HepG2 (cell line): ENCODE measurements around the gene TSHZ2.

Experiments
- CTCF ChIP-seq: sonication (generic); formaldehyde crosslinking; IDR thresholded peaks from 2 replicates; pipeline ENCODE4 v1.5.0; 2020; ENCODE audit warnings: mild to moderate bottlenecking, missing genetic modification reagents, moderate library complexity
- GATAD2A ChIP-seq: IDR thresholded peaks from 2 replicates; pipeline ENCODE4 v1.6.1; 2016
- POLR2A ChIP-seq, 2 experiments: IDR thresholded peaks; 2 replicates each; pipeline ENCODE4 v1.6.1; 2011; ENCODE audit warnings: low read depth in 2 of 2, low read length in 2 of 2, mild to moderate bottlenecking in 1 of 2, moderate library complexity in 1 of 2; ENCODE audit not compliant: insufficient read depth in 1 of 2
- POLR2AphosphoS5 ChIP-seq: IDR thresholded peaks from 2 replicates; pipeline ENCODE4 v1.6.1; 2012; ENCODE audit warnings: low read depth, low read length
- TCF7L2 ChIP-seq: IDR thresholded peaks from 2 replicates; pipeline ENCODE4 v1.6.1; 2011; ENCODE audit warnings: mild to moderate bottlenecking, low read depth, low read length, moderate library complexity
- ZBTB10 ChIP-seq: sonication (generic); formaldehyde crosslinking; IDR thresholded peaks from 2 replicates; pipeline ENCODE4 v1.4.0; 2020; ENCODE audit warnings: missing genetic modification reagents, borderline replicate concordance
- ZFP1 ChIP-seq: IDR thresholded peaks from 2 replicates; pipeline ENCODE4 v1.6.1; 2016
- ZZZ3 ChIP-seq: sonication (generic); formaldehyde crosslinking; IDR thresholded peaks from 2 replicates; pipeline ENCODE4 v1.4.0; 2020; ENCODE audit warnings: missing genetic modification reagents, mild to moderate bottlenecking, borderline replicate concordance

DNA sequence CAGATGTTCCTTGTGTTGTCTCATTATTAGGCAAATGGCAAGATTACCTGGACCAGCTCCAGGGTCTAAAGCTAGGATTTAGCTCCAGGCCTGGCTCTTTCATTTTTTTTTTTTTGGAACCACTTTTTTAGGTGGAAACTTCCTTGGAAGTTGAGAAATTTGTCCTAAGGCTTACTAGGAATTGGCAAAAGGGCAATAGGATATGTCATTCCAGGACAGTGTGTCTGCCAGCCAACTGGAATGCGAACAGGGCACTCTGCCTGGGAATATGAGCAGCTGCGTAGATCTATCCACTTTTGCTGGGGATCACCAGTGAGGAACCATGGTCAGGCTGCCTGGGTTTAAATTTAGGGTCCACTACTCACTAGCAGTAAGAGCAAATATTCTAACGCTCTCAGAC is 304.0 kb downstream of the TSHZ2 start:
- TF ChIP-seq ZFP1 (CRISPR knock-in tag) (no peak), CTCF (no peak), TCF7L2 (no peak), POLR2A (IDR thresholded peaks at IDR 0.05; ENCODE audit: insufficient read depth in 1 of 2, low read depth in 2 of 2, low read length in 2 of 2) (no peak), GATAD2A (CRISPR knock-in tag) (no peak), ZZZ3 (no peak), ZBTB10 (no peak), POLR2AphosphoS5 (no peak)
